ENCODE results near the gene PPFIA2. TPM values are rescaled to one million over a fixed set of nuclear protein-coding genes. Genes with fewer than 3 reads are reported as not detected.

PPFIA2 gene
- total RNA-seq, 1 donor from 2014 or later = 1.1 TPM

DNA sequence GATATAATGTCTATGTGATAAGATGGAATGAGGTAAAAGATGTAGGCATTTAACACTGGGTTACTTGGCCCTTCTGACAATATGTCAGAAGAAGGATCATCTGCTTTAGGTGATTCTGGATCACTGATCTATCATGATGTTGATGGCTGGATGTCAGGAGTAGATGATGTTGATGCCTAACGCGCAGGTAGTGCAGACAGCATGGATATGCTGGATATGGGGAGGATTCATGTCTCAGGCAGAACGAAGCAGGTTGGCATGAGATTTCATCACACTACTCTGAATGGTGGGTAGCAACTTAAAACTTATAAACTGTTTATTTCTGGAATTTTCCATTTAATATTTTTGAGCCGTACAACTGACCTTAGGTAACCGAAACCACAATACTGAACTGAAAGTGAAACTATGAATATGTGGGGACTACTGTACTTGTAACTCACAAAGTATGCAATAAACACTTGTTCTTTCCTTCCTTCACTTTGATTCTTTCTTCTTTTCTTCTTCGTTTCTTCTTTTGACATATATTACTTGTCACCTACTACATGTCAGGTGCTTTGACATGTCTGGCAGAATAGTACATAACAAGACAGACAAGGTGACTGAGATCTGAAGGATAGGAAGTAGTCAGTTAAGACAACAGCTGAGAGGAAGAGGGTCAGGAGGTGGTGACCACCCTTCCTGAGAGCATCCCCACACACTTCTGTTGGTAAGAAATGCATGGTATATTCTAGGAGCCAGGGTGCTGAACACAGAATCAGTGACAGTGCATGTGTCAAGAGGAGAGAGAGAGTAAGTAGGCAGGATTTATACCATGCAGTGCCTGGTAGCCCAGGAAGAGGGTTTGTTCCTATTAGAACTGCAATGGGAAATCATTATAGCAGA lies 238.8 kb downstream of the PPFIA2 start:
- H3K27me3 Mint-ChIP-seq (ENCODE audit: low read depth) = peaks cover 28% of the 10 kb centered on the region
- no peaks in the 10 kb centered on the region for H3K9me3 Mint-ChIP-seq
- no peaks in the 10 kb centered on the region for H3K36me3 Mint-ChIP-seq
- no peak overlapping the region for H3K4me3 Mint-ChIP-seq
- no peak for DNase-seq (ENCODE audit: low spot score in 2 of 2, unreplicated experiment in 2 of 2)
- H3K27ac Mint-ChIP-seq = no peak overlapping the region
- no peaks in the 10 kb centered on the region for H3K4me1 Mint-ChIP-seq
- TF ChIP-seq, protein P1, sequence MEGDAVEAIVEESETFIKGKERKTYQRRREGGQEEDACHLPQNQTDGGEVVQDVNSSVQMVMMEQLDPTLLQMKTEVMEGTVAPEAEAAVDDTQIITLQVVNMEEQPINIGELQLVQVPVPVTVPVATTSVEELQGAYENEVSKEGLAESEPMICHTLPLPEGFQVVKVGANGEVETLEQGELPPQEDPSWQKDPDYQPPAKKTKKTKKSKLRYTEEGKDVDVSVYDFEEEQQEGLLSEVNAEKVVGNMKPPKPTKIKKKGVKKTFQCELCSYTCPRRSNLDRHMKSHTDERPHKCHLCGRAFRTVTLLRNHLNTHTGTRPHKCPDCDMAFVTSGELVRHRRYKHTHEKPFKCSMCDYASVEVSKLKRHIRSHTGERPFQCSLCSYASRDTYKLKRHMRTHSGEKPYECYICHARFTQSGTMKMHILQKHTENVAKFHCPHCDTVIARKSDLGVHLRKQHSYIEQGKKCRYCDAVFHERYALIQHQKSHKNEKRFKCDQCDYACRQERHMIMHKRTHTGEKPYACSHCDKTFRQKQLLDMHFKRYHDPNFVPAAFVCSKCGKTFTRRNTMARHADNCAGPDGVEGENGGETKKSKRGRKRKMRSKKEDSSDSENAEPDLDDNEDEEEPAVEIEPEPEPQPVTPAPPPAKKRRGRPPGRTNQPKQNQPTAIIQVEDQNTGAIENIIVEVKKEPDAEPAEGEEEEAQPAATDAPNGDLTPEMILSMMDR (IDR thresholded peaks at IDR 0.05; ENCODE audit: unreplicated experiment) = no peak

DNA sequence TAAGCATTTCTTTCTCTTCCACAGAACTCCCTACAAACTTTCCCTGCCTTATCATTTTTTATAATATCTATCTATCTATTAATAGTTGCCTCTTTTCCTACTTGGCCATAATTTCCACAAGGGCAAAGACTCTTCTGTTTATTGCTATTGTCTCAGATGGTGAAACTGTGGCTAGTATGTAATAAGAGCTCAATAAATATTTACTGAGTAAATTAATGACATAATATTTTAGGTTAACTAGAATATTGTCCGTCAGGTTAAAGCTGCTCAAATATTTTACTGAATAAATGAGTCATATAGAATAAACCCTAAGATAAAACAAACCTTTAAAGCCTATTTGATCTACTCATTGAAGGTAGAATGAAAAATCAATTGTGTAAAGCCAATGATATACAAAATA lies 240.5 kb downstream of the PPFIA2 start:
- H3K4me1 Mint-ChIP-seq = no peaks in the 10 kb centered on the region
- H3K27me3 Mint-ChIP-seq (ENCODE audit: low read depth) = peaks cover 28% of the 10 kb centered on the region
- DNase-seq (ENCODE audit: low spot score in 2 of 2, unreplicated experiment in 2 of 2) = no peak
- peaks cover 4% of the 10 kb centered on the region for H3K9me3 Mint-ChIP-seq
- H3K36me3 Mint-ChIP-seq = no peaks in the 10 kb centered on the region
- no peak overlapping the region for H3K27ac Mint-ChIP-seq
- TF ChIP-seq, protein P1 (IDR thresholded peaks at IDR 0.05; ENCODE audit: unreplicated experiment) = no peak
- no peak overlapping the region for H3K4me3 Mint-ChIP-seq

DNA sequence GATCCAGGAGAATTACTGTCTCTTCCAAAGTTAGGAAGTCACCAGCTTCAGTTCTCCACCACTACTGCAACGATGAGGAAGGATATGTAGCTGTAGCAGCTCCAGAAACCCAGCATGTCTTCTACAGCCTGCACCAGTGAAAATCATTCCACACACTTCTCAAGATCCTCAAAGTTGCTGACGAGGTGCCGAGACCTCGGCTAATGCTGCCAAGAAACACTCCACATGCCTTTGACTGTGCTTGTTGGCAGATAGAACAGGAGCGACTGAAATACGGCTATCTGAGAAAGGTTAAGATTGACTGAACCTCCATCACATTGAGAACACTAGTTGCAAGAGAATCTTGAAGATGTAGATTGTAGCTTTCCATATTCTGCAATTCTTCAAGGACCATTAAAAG lies 241.9 kb downstream of the PPFIA2 start:
- peaks cover 11% of the 10 kb centered on the region for H3K9me3 Mint-ChIP-seq
- DNase-seq (ENCODE audit: low spot score in 2 of 2, unreplicated experiment in 2 of 2) = no peak
- peaks cover 27% of the 10 kb centered on the region for H3K27me3 Mint-ChIP-seq (ENCODE audit: low read depth)
- H3K4me1 Mint-ChIP-seq = no peaks in the 10 kb centered on the region
- TF ChIP-seq, protein P1 (IDR thresholded peaks at IDR 0.05; ENCODE audit: unreplicated experiment) = no peak
- no peak overlapping the region for H3K27ac Mint-ChIP-seq
- no peaks in the 10 kb centered on the region for H3K36me3 Mint-ChIP-seq
- H3K4me3 Mint-ChIP-seq = no peak overlapping the region

DNA sequence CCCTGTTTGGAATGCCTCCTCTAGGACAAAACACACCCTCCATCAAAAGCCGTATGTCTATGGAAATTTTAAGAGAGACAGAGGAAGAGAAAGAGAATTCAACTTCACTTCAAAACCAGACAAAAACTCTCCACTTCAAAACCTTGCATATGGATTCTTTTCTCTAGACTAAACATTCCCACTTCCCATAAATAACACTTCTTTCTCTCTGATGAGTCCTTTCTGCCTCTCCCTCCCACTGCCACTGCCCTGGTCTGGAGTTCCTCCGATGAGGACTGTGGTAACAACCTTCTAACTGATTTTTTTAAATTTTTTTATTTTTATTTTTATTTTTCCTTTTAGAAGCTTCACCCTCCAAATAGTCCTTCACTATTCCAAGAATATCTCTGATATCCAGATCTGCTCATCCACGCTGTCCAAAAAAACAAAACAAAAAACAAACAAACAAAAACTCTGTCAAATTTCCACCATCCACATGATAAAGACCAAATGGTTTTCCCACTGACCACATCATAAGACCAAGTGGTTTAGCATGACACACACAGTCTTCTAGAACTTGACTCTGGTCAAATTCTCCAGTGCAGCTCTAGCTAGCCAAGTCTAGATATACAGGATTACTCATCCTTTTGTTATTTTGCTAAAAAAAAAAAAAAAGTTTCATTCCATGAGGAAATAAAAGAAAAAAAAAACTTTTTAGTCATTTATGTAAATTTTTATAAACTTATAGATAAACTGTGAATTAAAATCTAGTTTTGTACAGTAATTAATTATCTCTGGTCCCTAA lies 256.0 kb downstream of the PPFIA2 start:
- Mint-ChIP-seq H3K27me3 (ENCODE audit: low read depth) (no peaks in the 10 kb centered on the region), H3K27ac (no peak overlapping the region)
- no peak for DNase-seq (ENCODE audit: low spot score in 2 of 2, unreplicated experiment in 2 of 2)

DNA sequence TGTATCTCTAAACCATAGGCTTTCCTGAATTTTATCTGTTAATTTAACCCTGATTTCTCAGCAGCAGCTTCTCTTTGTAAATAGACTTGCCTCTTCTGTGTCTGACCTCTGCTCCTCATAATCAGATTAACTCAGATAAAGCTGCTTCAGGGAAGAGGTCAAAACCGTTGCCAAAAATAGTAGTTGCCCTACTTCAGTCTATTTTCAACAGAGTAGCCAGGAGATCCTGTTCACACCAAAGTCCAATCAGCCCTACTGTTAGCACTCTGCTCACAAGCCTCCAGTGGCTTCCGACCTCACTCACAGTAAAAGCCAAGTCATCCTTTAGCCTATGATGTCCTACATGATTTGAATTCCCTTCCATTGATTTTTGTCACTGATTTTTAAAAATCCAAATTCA lies 258.4 kb downstream of the PPFIA2 start:
- TF ChIP-seq, protein P1 (IDR thresholded peaks at IDR 0.05; ENCODE audit: unreplicated experiment) = no peak
- no peak overlapping the region for H3K4me3 Mint-ChIP-seq
- H3K27me3 Mint-ChIP-seq (ENCODE audit: low read depth) = no peaks in the 10 kb centered on the region
- H3K4me1 Mint-ChIP-seq = no peaks in the 10 kb centered on the region
- no peak overlapping the region for H3K27ac Mint-ChIP-seq
- DNase-seq (ENCODE audit: low spot score in 2 of 2, unreplicated experiment in 2 of 2) = no peak
- H3K36me3 Mint-ChIP-seq = no peaks in the 10 kb centered on the region
- H3K9me3 Mint-ChIP-seq = no peaks in the 10 kb centered on the region

More for the DNA sequence above, 256.0 kb downstream of the PPFIA2 start:
- no peak overlapping the region for H3K4me3 Mint-ChIP-seq
- H3K36me3 Mint-ChIP-seq = no peaks in the 10 kb centered on the region
- TF ChIP-seq, protein P1 (IDR thresholded peaks at IDR 0.05; ENCODE audit: unreplicated experiment) = no peak
- no peaks in the 10 kb centered on the region for H3K9me3 Mint-ChIP-seq
- no peaks in the 10 kb centered on the region for H3K4me1 Mint-ChIP-seq

All from mesothelial cell of epicardium (in vitro differentiated cells).